H9 (cell line): ENCODE results near the gene PSMD6. TPM values are rescaled to one million over a fixed set of nuclear protein-coding genes. Genes with fewer than 3 reads are reported as not detected.

ENCODE experiments used
- DNase-seq: peaks from one replicate; pipeline ENCODE4 v3.0.0-alpha.2; 2017
- H2AFZ ChIP-seq: one replicate; pipeline ENCODE4 v1.6.1; 2013; ENCODE audit warnings: mild to moderate bottlenecking, low read length, control low read depth, moderate library complexity
- H2AK5ac ChIP-seq: 2 replicates; pipeline ENCODE4 v1.6.1; 2013; ENCODE audit warnings: low read length, control low read depth, mixed read lengths; ENCODE audit not compliant: insufficient read length
- H2BK120ac ChIP-seq: one replicate; pipeline ENCODE4 v1.6.1; 2013; ENCODE audit warnings: low read depth, mild to moderate bottlenecking, low read length, control low read depth, inconsistent platforms; ENCODE audit not compliant: poor library complexity, severe bottlenecking
- H2BK12ac ChIP-seq: 2 replicates; pipeline ENCODE4 v1.6.1; 2013; ENCODE audit warnings: low read length, control low read depth, mixed read lengths, low read depth; ENCODE audit not compliant: insufficient read length
- H2BK15ac ChIP-seq: 2 replicates; pipeline ENCODE4 v1.6.1; 2013; ENCODE audit warnings: low read depth, low read length, control low read depth
- H2BK20ac ChIP-seq: one replicate; pipeline ENCODE4 v1.6.1; 2013; ENCODE audit warnings: low read depth, mild to moderate bottlenecking, low read length, control low read depth, inconsistent platforms; ENCODE audit not compliant: poor library complexity, severe bottlenecking
- H2BK5ac ChIP-seq: 2 replicates; pipeline ENCODE4 v1.6.1; 2013; ENCODE audit warnings: low read length, control low read depth, mixed read lengths; ENCODE audit not compliant: insufficient read length
- H3K14ac ChIP-seq: 2 replicates; pipeline ENCODE4 v1.6.1; 2013; ENCODE audit warnings: low read length, control low read depth; ENCODE audit not compliant: insufficient read depth
- H3K18ac ChIP-seq: 2 replicates; pipeline ENCODE4 v1.6.1; 2013; ENCODE audit warnings: low read depth, mild to moderate bottlenecking, mixed read lengths, low read length, control low read depth; ENCODE audit not compliant: insufficient read length
- H3K23ac ChIP-seq: 2 replicates; pipeline ENCODE4 v1.6.1; 2013; ENCODE audit warnings: low read length, control low read depth, mixed read lengths, low read depth; ENCODE audit not compliant: insufficient read length
- H3K23me2 ChIP-seq: 2 replicates; pipeline ENCODE4 v1.6.1; 2013; ENCODE audit warnings: low read depth, mild to moderate bottlenecking, mixed read lengths, low read length, control low read depth; ENCODE audit not compliant: insufficient read length, poor library complexity, severe bottlenecking
- H3K27ac ChIP-seq: 2 replicates; pipeline ENCODE4 v1.5.1; 2013; ENCODE audit warnings: low read length, control low read depth, mixed read lengths, low read depth; ENCODE audit not compliant: insufficient read length
- H3K27me3 ChIP-seq: 2 replicates; pipeline ENCODE4 v1.6.1; 2013; ENCODE audit warnings: low read length, control low read depth, inconsistent platforms; ENCODE audit not compliant: insufficient read depth
- H3K4ac ChIP-seq: 2 replicates; pipeline ENCODE4 v1.6.1; 2013; ENCODE audit warnings: low read depth, mild to moderate bottlenecking, control low read depth, inconsistent platforms, low read length, moderate library complexity
- H3K4me1 ChIP-seq: 2 replicates; pipeline ENCODE4 v1.6.1; 2013; ENCODE audit warnings: low read length, control low read depth, inconsistent platforms; ENCODE audit not compliant: insufficient read depth
- H3K4me2 ChIP-seq: 2 replicates; pipeline ENCODE4 v1.6.1; 2013; ENCODE audit warnings: low read length, control low read depth, mixed read lengths; ENCODE audit not compliant: insufficient read length, insufficient read depth
- H3K56ac ChIP-seq: 2 replicates; pipeline ENCODE4 v1.6.1; 2013; ENCODE audit warnings: low read depth, mild to moderate bottlenecking, mixed read lengths, low read length, control low read depth; ENCODE audit not compliant: insufficient read length
- H3K79me1 ChIP-seq: 2 replicates; pipeline ENCODE4 v1.6.1; 2013; ENCODE audit warnings: low read depth, mild to moderate bottlenecking, moderate library complexity, low read length, control low read depth, inconsistent platforms; ENCODE audit not compliant: insufficient read depth, poor library complexity, severe bottlenecking
- H3K79me2 ChIP-seq: 2 replicates; pipeline ENCODE4 v1.6.1; 2013; ENCODE audit warnings: low read length, control low read depth, inconsistent platforms; ENCODE audit not compliant: insufficient read depth
- H3K9ac ChIP-seq: 2 replicates; pipeline ENCODE4 v1.6.1; 2013; ENCODE audit warnings: low read length, control low read depth, mixed read lengths; ENCODE audit not compliant: insufficient read length; ENCODE audit errors: extremely low read depth
- H3K9me3 ChIP-seq: one replicate; pipeline ENCODE4 v1.6.1; 2013; ENCODE audit warnings: low read depth, low read length, inconsistent platforms; ENCODE audit not compliant: control insufficient read depth
- H3T11ph ChIP-seq: one replicate; pipeline ENCODE4 v1.6.1; 2013; ENCODE audit warnings: mild to moderate bottlenecking, low read length, control low read depth, inconsistent platforms
- H4K20me1 ChIP-seq: one replicate; pipeline ENCODE4 v1.6.1; 2013; ENCODE audit not compliant: control insufficient read depth, insufficient read length, insufficient read depth
- H4K5ac ChIP-seq: 2 replicates; pipeline ENCODE4 v1.6.1; 2013; ENCODE audit warnings: low read depth, mild to moderate bottlenecking, mixed read lengths, low read length, control low read depth; ENCODE audit not compliant: insufficient read length
- H4K8ac ChIP-seq: replicated peaks from 2 replicates; pipeline ENCODE4 v1.6.1; 2013; ENCODE audit warnings: low read length, control low read depth, mixed read lengths, low read depth; ENCODE audit not compliant: insufficient read length
- H4K91ac ChIP-seq: 2 replicates; pipeline ENCODE4 v1.6.1; 2013; ENCODE audit warnings: low read depth, mild to moderate bottlenecking, moderate library complexity, mixed read lengths, low read length, control low read depth; ENCODE audit not compliant: insufficient read length
- H3K27ac Mint-ChIP-seq, 3 experiments: 2 replicates in 2 of 3; 3 replicates in 1 of 3; pipeline ENCODE4 v1.8.0; 2020 to 2021; ENCODE audit warnings: mixed read lengths in 3 of 3, mild to moderate bottlenecking in 1 of 3, moderate library complexity in 1 of 3
- H3K27me3 Mint-ChIP-seq: 2 replicates; pipeline ENCODE4 v1.8.0; 2021; ENCODE audit warnings: low read depth, mild to moderate bottlenecking, moderate library complexity, mixed read lengths
- H3K36me3 Mint-ChIP-seq, 3 experiments: 2 replicates in 2 of 3; 3 replicates in 1 of 3; pipeline ENCODE4 v1.8.0; 2020 to 2021; ENCODE audit warnings: low read depth in 3 of 3, mixed read lengths in 3 of 3; ENCODE audit not compliant: insufficient read depth in 1 of 3
- H3K4me1 Mint-ChIP-seq, 2 experiments: 2 replicates each; pipeline ENCODE4 v1.8.0; 2020; ENCODE audit warnings: mixed read lengths in 2 of 2
- H3K4me3 Mint-ChIP-seq, 2 experiments: 2 replicates in 1 of 2; 3 replicates in 1 of 2; pipeline ENCODE4 v1.8.0; 2020 to 2021; ENCODE audit warnings: mild to moderate bottlenecking in 2 of 2, mixed read lengths in 2 of 2, moderate library complexity in 1 of 2
- H3K9me3 Mint-ChIP-seq, 2 experiments: 2 replicates in 1 of 2; 3 replicates in 1 of 2; pipeline ENCODE4 v1.8.0; 2020; ENCODE audit warnings: mild to moderate bottlenecking in 2 of 2, mixed read lengths in 2 of 2, moderate library complexity in 1 of 2
- CTCF ChIP-seq: fragments of 200-600 bp; sonication (generic); conservative IDR thresholded peaks from 3 replicates; pipeline ENCODE4 v1.8.0; 2021; ENCODE audit warnings: antibody characterized with exemption, mild to moderate bottlenecking
- WGBS: extraction: QIAGEN DNeasy Blood & Tissue Kit; methylation state at CpG from one replicate; pipeline ENCODE4 v1.1.7; 2013; ENCODE audit warnings: missing lambda C conversion rate, low lambda C conversion rate, mixed read lengths; ENCODE audit not compliant: insufficient read length; ENCODE audit errors: extremely low coverage; 5-methylcytosine and 5-hydroxymethylcytosine counted together
- total RNA-seq: library from RNA; stranded (reverse); gene quantifications from 2 replicates; pipeline ENCODE4 v1.2.1, GENCODE V29; 2021

Gene PSMD6
- total RNA-seq, 1 experiment from 2014 or later = 112 TPM

GRCh38 chr3:64049832-64050231, 26.5 kb upstream of the PSMD6 start:
- Histone ChIP-seq H2AFZ (no peak overlapping the region), H3K23me2 (no peaks in the 10 kb centered on the region), H4K20me1 (no peaks in the 10 kb centered on the region), H2BK20ac (no peak overlapping the region), H3K4me1 (peaks cover 14% of the 10 kb centered on the region; the same call in 1 of the 2 replicates), H3K18ac (no peak overlapping the region), H3K79me2 (no peaks in the 10 kb centered on the region), H2AK5ac (no peak overlapping the region), H3K27ac (no peak overlapping the region), H4K5ac (no peak overlapping the region), H3K23ac (no peak overlapping the region), H3K9me3 (no peaks in the 10 kb centered on the region), H4K91ac (no peak overlapping the region), H3K9ac (no peak overlapping the region), H4K8ac (no peak overlapping the region), H2BK120ac (no peak overlapping the region), H3K56ac (no peak overlapping the region), H2BK5ac (no peak overlapping the region), H2BK15ac (no peak overlapping the region), H3K27me3 (no peaks in the 10 kb centered on the region), H3K4me2 (no peak overlapping the region), H3K4ac (no peak overlapping the region), H3T11ph (no peak overlapping the region), H2BK12ac (no peak overlapping the region), H3K14ac (no peak overlapping the region), H3K79me1 (no peaks in the 10 kb centered on the region)
- no peak for TF ChIP-seq CTCF
- Mint-ChIP-seq H3K27me3 (peaks cover 5% of the 10 kb centered on the region), H3K9me3 (no peaks in the 10 kb centered on the region; a peak in 1 of 5 replicates), H3K4me3 (peak overlapping the region in 1 of 2 experiments; percentile 0; a peak in 2 of 5 replicates), H3K4me1 (peaks cover 51 to 52% of the 10 kb centered on the region in 2 experiments), H3K36me3 (no peaks in the 10 kb centered on the region), H3K27ac (peak overlapping the region in 2 of 3 experiments; percentile 13 to 88; a peak in 5 of 7 replicates)
- no CpG with 5 or more reads among the region's 4 CpGs for WGBS
- DNase-seq = peak; percentile 51
